ENCODE data around the gene HDGFL3. TPM values are rescaled to one million over a fixed set of nuclear protein-coding genes. Genes with fewer than 3 reads are reported as not detected.
"Not testable (repeated sequence)": the region's sequence is repeated elsewhere in the genome, so short reads cannot be mapped to it uniquely, and the experiment has no call there.

Gene HDGFL3
- total RNA-seq, 1 donor from 2014 or later: 49.6 TPM

GRCh38 chr15:83193721-83194120 is 13.9 kb downstream of the HDGFL3 start:
- DNase-seq: no peak

GRCh38 chr15:83192742-83193141 is 14.9 kb downstream of the HDGFL3 start:
- no peak for DNase-seq

GRCh38 chr15:83190450-83190849 is 17.2 kb downstream of the HDGFL3 start:
- DNase-seq: no peak

GRCh38 chr15:83185561-83185960 is 22.1 kb downstream of the HDGFL3 start:
- DNase-seq: no peak

GRCh38 chr15:83178869-83179325 is 28.7 kb downstream of the HDGFL3 start:
- no peak for DNase-seq

GRCh38 chr15:83178390-83178789 is 29.2 kb downstream of the HDGFL3 start:
- no peak for DNase-seq

- no peak for DNase-seq
Measured at GRCh38 chr15:83174891-83175290, 32.7 kb downstream of the HDGFL3 start.

- no peak for DNase-seq
Measured at GRCh38 chr15:83170474-83171165, 37.0 kb downstream of the HDGFL3 start.

- not testable (repeated sequence) for DNase-seq
Measured at GRCh38 chr15:83169576-83169975, 38.0 kb downstream of the HDGFL3 start.

GRCh38 chr15:83166830-83167229 is 40.8 kb downstream of the HDGFL3 start:
- DNase-seq: no peak

- DNase-seq: no peak
Measured at GRCh38 chr15:83166218-83166617, 41.4 kb downstream of the HDGFL3 start.

- no peak for DNase-seq
Measured at GRCh38 chr15:83164771-83165404, 42.7 kb downstream of the HDGFL3 start.

GRCh38 chr15:83164111-83164770 is 43.4 kb downstream of the HDGFL3 start:
- no peak for DNase-seq

GRCh38 chr15:83163032-83163431 is 44.6 kb downstream of the HDGFL3 start:
- DNase-seq: peak; percentile 3

- DNase-seq: no peak
Measured at GRCh38 chr15:83160741-83161140, 46.9 kb downstream of the HDGFL3 start.

GRCh38 chr15:83158393-83158792 is 49.2 kb downstream of the HDGFL3 start:
- no peak for DNase-seq

- DNase-seq: no peak
Measured at GRCh38 chr15:83155942-83156341, 51.7 kb downstream of the HDGFL3 start.

- no peak for DNase-seq
Measured at GRCh38 chr15:83153288-83153687, 54.3 kb downstream of the HDGFL3 start.

GRCh38 chr15:83144771-83145170 is 62.9 kb downstream of the HDGFL3 start:
- DNase-seq: no peak

GRCh38 chr15:83142151-83142550 is 65.5 kb downstream of the HDGFL3 start:
- not testable (repeated sequence) for DNase-seq

- DNase-seq: no peak
Measured at GRCh38 chr15:83132861-83133523, 74.6 kb downstream of the HDGFL3 start.

- DNase-seq: no peak
Measured at GRCh38 chr15:83129791-83130190, 77.8 kb downstream of the HDGFL3 start.

All from tongue (tissue), 2 donors.